ENCODE data around the gene KIAA2012.

The KIAA2012 gene

GRCh38 chr2:202088777-202089176 is 15.7 kb downstream of the KIAA2012 start:
- no peak for DNase-seq

GRCh38 chr2:202090530-202090929 is 17.5 kb downstream of the KIAA2012 start:
- DNase-seq: no peak

- DNase-seq: no peak
These were observed 18.4 kb downstream of the KIAA2012 start for GRCh38 chr2:202091476-202091875.

- DNase-seq: no peak
These were observed 21.5 kb downstream of the KIAA2012 start for GRCh38 chr2:202094426-202094986.

- DNase-seq: no peak
These were observed 22.2 kb downstream of the KIAA2012 start for GRCh38 chr2:202095235-202095634.

- no peak for DNase-seq
These were observed 23.7 kb downstream of the KIAA2012 start for GRCh38 chr2:202096736-202097135.

GRCh38 chr2:202098291-202098690 is 25.2 kb downstream of the KIAA2012 start:
- no peak for DNase-seq

GRCh38 chr2:202099515-202099914 is 26.5 kb downstream of the KIAA2012 start:
- DNase-seq: no peak

- no peak for DNase-seq
These were observed 27.1 kb downstream of the KIAA2012 start for GRCh38 chr2:202100176-202100575.

GRCh38 chr2:202101026-202101579 is 28.0 kb downstream of the KIAA2012 start:
- no peak for DNase-seq

- DNase-seq: no peak
These were observed 29.5 kb downstream of the KIAA2012 start for GRCh38 chr2:202102425-202103000.

GRCh38 chr2:202104286-202104870 is 31.3 kb downstream of the KIAA2012 start:
- DNase-seq: peak in 1 of 2 donors; percentile 2

GRCh38 chr2:202105025-202105424 is 32.0 kb downstream of the KIAA2012 start:
- DNase-seq: no peak

- DNase-seq: no peak
These were observed 35.3 kb downstream of the KIAA2012 start for GRCh38 chr2:202108345-202108744.

- no peak for DNase-seq
These were observed 36.2 kb downstream of the KIAA2012 start for GRCh38 chr2:202109139-202109736.

GRCh38 chr2:202109737-202110184 is 36.7 kb downstream of the KIAA2012 start:
- DNase-seq: no peak

GRCh38 chr2:202110491-202110890 is 37.4 kb downstream of the KIAA2012 start:
- DNase-seq: no peak

- DNase-seq: no peak
These were observed 39.0 kb downstream of the KIAA2012 start for GRCh38 chr2:202112041-202112440.

- DNase-seq: no peak
These were observed 40.6 kb downstream of the KIAA2012 start for GRCh38 chr2:202113571-202114142.

- DNase-seq: no peak
These were observed 41.2 kb downstream of the KIAA2012 start for GRCh38 chr2:202114291-202114690.

GRCh38 chr2:202114795-202115194 is 41.7 kb downstream of the KIAA2012 start:
- DNase-seq: no peak

- DNase-seq: no peak
These were observed 42.5 kb downstream of the KIAA2012 start for GRCh38 chr2:202115479-202115971.

- no peak for DNase-seq
These were observed 43.6 kb downstream of the KIAA2012 start for GRCh38 chr2:202116691-202117090.
